ENCODE results near the gene TUBGCP2. TPM values are rescaled to one million over a fixed set of nuclear protein-coding genes. Genes with fewer than 3 reads are reported as not detected.

Gene TUBGCP2
- total RNA-seq, 4 donors from 2014 or later, result 35.8 to 47.3 (median 38.8) TPM

DNA sequence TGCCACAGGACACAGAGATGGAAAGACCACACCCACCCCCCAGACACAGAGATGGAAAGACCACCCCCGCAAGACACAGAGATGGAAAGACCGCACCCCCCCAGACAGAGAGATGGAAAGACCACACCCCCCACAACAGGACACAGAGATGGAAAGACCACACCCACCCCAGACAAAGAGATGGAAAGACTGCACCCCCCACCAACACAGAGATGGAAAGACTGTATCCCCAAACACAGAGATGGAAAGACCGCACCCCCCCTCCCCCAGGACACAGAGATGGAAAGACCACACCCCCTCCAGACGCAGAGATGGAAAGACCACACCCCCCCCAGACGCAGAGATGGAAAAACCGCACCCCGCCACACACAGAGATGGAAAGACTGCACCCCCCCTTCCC is 8.1 kb upstream of the TUBGCP2 start:
- Histone ChIP-seq H3K27ac (no peak overlapping the region), H3K9me3 (no peaks in the 10 kb centered on the region), H3K36me3 (peaks cover 0 to 18% of the 10 kb centered on the region in 2 donors), H3K4me1 (peaks cover 0 to 12% (median 3%) of the 10 kb centered on the region in 3 donors), H3K27me3 (peaks cover 31% of the 10 kb centered on the region), H3K4me3 (no peak overlapping the region)
- no peak for TF ChIP-seq POLR2A (IDR thresholded peaks at IDR 0.05)
- TF ChIP-seq, protein P1, sequence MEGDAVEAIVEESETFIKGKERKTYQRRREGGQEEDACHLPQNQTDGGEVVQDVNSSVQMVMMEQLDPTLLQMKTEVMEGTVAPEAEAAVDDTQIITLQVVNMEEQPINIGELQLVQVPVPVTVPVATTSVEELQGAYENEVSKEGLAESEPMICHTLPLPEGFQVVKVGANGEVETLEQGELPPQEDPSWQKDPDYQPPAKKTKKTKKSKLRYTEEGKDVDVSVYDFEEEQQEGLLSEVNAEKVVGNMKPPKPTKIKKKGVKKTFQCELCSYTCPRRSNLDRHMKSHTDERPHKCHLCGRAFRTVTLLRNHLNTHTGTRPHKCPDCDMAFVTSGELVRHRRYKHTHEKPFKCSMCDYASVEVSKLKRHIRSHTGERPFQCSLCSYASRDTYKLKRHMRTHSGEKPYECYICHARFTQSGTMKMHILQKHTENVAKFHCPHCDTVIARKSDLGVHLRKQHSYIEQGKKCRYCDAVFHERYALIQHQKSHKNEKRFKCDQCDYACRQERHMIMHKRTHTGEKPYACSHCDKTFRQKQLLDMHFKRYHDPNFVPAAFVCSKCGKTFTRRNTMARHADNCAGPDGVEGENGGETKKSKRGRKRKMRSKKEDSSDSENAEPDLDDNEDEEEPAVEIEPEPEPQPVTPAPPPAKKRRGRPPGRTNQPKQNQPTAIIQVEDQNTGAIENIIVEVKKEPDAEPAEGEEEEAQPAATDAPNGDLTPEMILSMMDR (IDR thresholded peaks at IDR 0.05), result no peak
- no peak for TF ChIP-seq POLR2AphosphoS5 (IDR thresholded peaks at IDR 0.05)
- TF ChIP-seq EP300 (IDR thresholded peaks at IDR 0.05), result no peak
- no peak for ATAC-seq
- 100% methylated on average over 2 of the region's 7 CpGs; no CpG with 5 or more reads in 1 of the 2 donors for WGBS, 2 donors (ENCODE audit: low coverage in 1 of 2)

DNA sequence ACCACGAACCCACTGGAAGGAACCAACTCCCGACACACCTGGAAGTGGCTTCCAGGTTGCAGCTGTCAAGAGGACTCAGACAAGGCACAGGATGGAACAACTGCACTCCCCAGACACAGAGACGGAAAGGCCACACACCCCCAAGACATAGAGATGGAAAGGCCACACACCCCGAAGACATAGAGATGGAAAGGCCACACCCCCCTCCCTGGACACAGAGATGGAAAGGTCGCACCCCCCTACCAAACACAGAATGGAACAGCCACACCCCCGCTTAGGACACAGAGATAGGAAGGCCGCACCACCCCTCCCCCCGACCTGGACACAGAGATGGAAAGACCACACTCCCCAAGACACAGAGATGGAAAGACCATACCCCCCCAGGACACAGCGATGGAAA is 7.6 kb upstream of the TUBGCP2 start:
- Histone ChIP-seq H3K27ac (no peak overlapping the region), H3K36me3 (peaks cover 0 to 22% of the 10 kb centered on the region in 2 donors), H3K4me3 (no peak overlapping the region), H3K9me3 (no peaks in the 10 kb centered on the region), H3K27me3 (peaks cover 29% of the 10 kb centered on the region), H3K4me1 (peaks cover 0 to 12% (median 3%) of the 10 kb centered on the region in 3 donors)
- no peak for ATAC-seq
- TF ChIP-seq EP300 (IDR thresholded peaks at IDR 0.05) (no peak), POLR2A (IDR thresholded peaks at IDR 0.05) (no peak), POLR2AphosphoS5 (IDR thresholded peaks at IDR 0.05) (no peak)
- TF ChIP-seq, protein P1 (IDR thresholded peaks at IDR 0.05), result no peak
- WGBS, 2 donors (ENCODE audit: low coverage in 1 of 2), result no CpG with 5 or more reads among the region's 9 CpGs

DNA sequence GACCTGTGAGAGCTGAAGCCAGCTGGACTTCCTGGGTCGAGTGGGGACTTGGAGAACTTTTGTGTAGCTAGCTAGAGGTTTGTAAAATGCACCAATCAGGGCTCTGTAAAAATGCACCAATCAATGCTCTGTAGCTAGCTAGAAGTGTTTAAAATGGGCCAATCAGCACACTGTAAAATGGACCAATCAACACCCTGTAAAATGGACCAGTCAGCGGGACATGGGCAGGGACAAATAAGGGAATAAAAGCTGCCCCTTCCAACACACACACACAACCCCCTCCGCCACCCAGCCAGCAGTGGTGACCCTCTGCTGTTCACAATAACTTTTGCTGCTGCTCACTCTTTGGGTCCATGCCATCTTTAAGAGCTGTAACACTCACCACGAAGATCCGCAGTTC is 7.2 kb upstream of the TUBGCP2 start:
- Histone ChIP-seq H3K4me3 (no peak overlapping the region), H3K4me1 (peaks cover 0 to 12% (median 3%) of the 10 kb centered on the region in 3 donors), H3K9me3 (no peaks in the 10 kb centered on the region), H3K27ac (no peak overlapping the region), H3K36me3 (peaks cover 0 to 27% of the 10 kb centered on the region in 2 donors), H3K27me3 (peaks cover 25% of the 10 kb centered on the region)
- 73% methylated on average over 5 of the region's 5 CpGs; no CpG with 5 or more reads in 1 of the 2 donors for WGBS, 2 donors (ENCODE audit: low coverage in 1 of 2)
- TF ChIP-seq POLR2AphosphoS5 (IDR thresholded peaks at IDR 0.05), result no peak
- TF ChIP-seq, protein P1 (IDR thresholded peaks at IDR 0.05), result no peak
- no peak for TF ChIP-seq POLR2A (IDR thresholded peaks at IDR 0.05)
- TF ChIP-seq EP300 (IDR thresholded peaks at IDR 0.05), result no peak
- ATAC-seq, result no peak

DNA sequence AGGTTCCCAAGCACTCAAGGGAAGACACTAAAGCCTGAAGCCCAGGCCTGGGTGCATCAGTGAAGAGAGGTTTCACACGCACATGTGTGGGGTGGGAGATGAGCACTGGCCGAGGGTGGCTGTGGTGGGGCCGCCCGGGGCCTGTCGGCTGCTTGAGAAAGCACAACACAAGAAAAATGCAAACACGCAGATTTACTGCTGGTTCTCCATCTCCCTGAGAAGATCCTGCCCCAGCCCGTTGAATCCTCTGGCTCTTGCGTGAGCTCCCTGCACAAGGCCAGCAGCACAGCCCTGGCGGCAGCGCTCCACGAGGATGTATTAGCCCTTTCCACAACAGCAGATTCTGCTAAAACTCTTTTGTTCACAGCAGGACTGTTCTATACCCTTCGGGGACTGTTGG is 6.2 kb upstream of the TUBGCP2 start:
- no peak for TF ChIP-seq POLR2A (IDR thresholded peaks at IDR 0.05)
- TF ChIP-seq POLR2AphosphoS5 (IDR thresholded peaks at IDR 0.05), result no peak
- TF ChIP-seq, protein P1 (IDR thresholded peaks at IDR 0.05), result no peak
- TF ChIP-seq EP300 (IDR thresholded peaks at IDR 0.05), result no peak
- no peak overlapping the region for H3K4me3 ChIP-seq
- no peak overlapping the region for H3K27ac ChIP-seq
- H3K4me1 ChIP-seq, result peaks cover 0 to 13% (median 3%) of the 10 kb centered on the region in 3 donors
- peaks cover 0 to 36% of the 10 kb centered on the region in 2 donors for H3K36me3 ChIP-seq
- peaks cover 16% of the 10 kb centered on the region for H3K27me3 ChIP-seq
- 70 to 76% methylated on average over 4 to 12 of the region's 12 CpGs for WGBS, 2 donors (ENCODE audit: low coverage in 1 of 2)
- ATAC-seq, result no peak
- no peaks in the 10 kb centered on the region for H3K9me3 ChIP-seq

DNA sequence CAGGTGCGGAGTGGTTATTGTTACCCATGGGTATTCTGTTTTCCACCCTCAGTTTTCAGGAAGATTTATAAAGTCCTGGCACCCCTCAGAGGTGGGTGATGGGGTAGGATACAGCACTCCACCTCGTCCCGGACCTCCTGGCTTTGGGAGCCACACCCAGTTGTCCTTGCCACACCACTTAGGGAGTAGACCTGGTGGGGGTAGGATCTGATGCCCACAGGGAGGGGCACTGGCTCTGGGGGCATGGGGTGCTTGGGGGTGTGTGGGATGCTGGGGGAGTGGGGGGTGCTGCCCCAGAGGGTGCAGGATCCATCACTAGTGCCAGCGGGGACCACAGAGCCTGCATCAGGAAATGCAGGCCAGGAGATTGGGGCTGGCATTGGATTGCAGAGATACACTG is 4.5 kb upstream of the TUBGCP2 start:
- WGBS, 2 donors (ENCODE audit: low coverage in 1 of 2), result 69 to 82% methylated on average over 3 to 4 of the region's 4 CpGs

More for the DNA sequence above, 4.5 kb upstream of the TUBGCP2 start:
- no peak overlapping the region for H3K4me3 ChIP-seq
- no peaks in the 10 kb centered on the region for H3K9me3 ChIP-seq
- H3K36me3 ChIP-seq, result peaks cover 0 to 41% of the 10 kb centered on the region in 2 donors
- no peak for TF ChIP-seq EP300 (IDR thresholded peaks at IDR 0.05)
- peaks cover 0 to 13% (median 4%) of the 10 kb centered on the region in 3 donors for H3K4me1 ChIP-seq
- no peaks in the 10 kb centered on the region for H3K27me3 ChIP-seq
- H3K27ac ChIP-seq, result no peak overlapping the region
- no peak for ATAC-seq
